GM12878 (cell line): ENCODE data around the gene ITK. TPM values are rescaled to one million over a fixed set of nuclear protein-coding genes. Genes with fewer than 3 reads are reported as not detected.
A peak's percentile ranks its signal among the peaks of the same experiment; 100 is the strongest.

Source experiments
- ATAC-seq: fragments of 200-7000 bp; cut with Tn5 transposase; 3 replicates; pipeline ENCODE4 v1.9.1; 2020; ENCODE audit warnings: mild to moderate bottlenecking, moderate library complexity
- BruUV-seq: library from RNA; stranded (reverse); fragments of 400-500 nt; replicated peaks from 2 replicates; lab custom pipeline; 2021; lab: Mats Ljungman, UMichigan
- CTCF ChIA-PET: fragments of 300-600 bp; sonication (Branson Sonifier 250); formaldehyde crosslinking; extraction: SDS; loops from one replicate; lab custom pipeline; 2021; ENCODE audit warnings: inconsistent platforms; lab: Yijun Ruan, JAX
- POLR2A ChIA-PET: fragments of 350-600 bp; formaldehyde crosslinking; extraction: SDS; loops from one replicate; lab custom pipeline; 2021; ENCODE audit warnings: inconsistent platforms; lab: Charles Lee
- RAD21 ChIA-PET: fragments of 300-600 bp; sonication (Branson Sonifier 250); formaldehyde crosslinking; loops from one replicate; lab custom pipeline; 2023; ENCODE audit warnings: antibody characterized with exemption; ENCODE audit not compliant: unreplicated experiment; lab: Charles Lee
- SMC1A ChIA-PET: fragments of 300-600 bp; sonication (Branson Sonifier 250); formaldehyde crosslinking; loops from one replicate; lab custom pipeline; 2023; ENCODE audit not compliant: unreplicated experiment, uncharacterized antibody; lab: Charles Lee
- DNase-seq: peaks from one replicate; pipeline ENCODE4 v3.0.0-alpha.2; 2011; ENCODE audit warnings: low read depth, low spot score
- FAIRE-seq: peaks from 3 replicates; lab custom pipeline; 2011; peaks lifted over from hg19 to GRCh38; lab: Jason Lieb, UNC
- H2AFZ ChIP-seq: 2 replicates; pipeline ENCODE4 v1.6.0; 2011; ENCODE audit warnings: low read depth, low read length, control low read depth; ENCODE audit not compliant: control insufficient read depth
- H3K27ac ChIP-seq: 2 replicates; pipeline ENCODE4 v1.5.1; 2011; ENCODE audit warnings: control low read depth; ENCODE audit not compliant: control insufficient read depth, insufficient read depth
- H3K27me3 ChIP-seq, 2 experiments: replicated peaks in 1 of 2; 2 replicates each; pipeline versions ENCODE4 v1.6.0 to v1.6.1; 2011; ENCODE audit warnings: low read length in 1 of 2; ENCODE audit not compliant: control insufficient read depth in 2 of 2, insufficient read depth in 2 of 2
- H3K36me3 ChIP-seq, 2 experiments: 2 replicates each; pipeline ENCODE4 v1.5.1; 2011; ENCODE audit warnings: low read length in 1 of 2; ENCODE audit not compliant: control insufficient read depth in 2 of 2, insufficient read depth in 2 of 2
- H3K4me1 ChIP-seq: 2 replicates; pipeline ENCODE4 v1.6.1; 2011; ENCODE audit warnings: mild to moderate bottlenecking, low read length, moderate library complexity, mixed read lengths; ENCODE audit not compliant: control insufficient read depth, insufficient read depth
- H3K4me2 ChIP-seq: 2 replicates; pipeline ENCODE4 v1.6.0; 2011; ENCODE audit warnings: control low read depth; ENCODE audit not compliant: control insufficient read depth, insufficient read depth
- H3K4me3 ChIP-seq: fragments of 200-600 bp; sonication (generic); 2 replicates; pipeline ENCODE4 v1.5.1; 2016
- H3K79me2 ChIP-seq: 2 replicates; pipeline ENCODE4 v1.6.0; 2011; ENCODE audit warnings: low read length; ENCODE audit not compliant: control insufficient read depth, insufficient read depth
- H3K9ac ChIP-seq: 2 replicates; pipeline ENCODE4 v1.8.0; 2011; ENCODE audit warnings: low read length, control low read depth, mixed read lengths; ENCODE audit not compliant: control insufficient read depth, insufficient read depth
- H3K9me3 ChIP-seq: replicated peaks from 3 replicates; pipeline ENCODE4 v1.5.1; 2011; ENCODE audit warnings: mild to moderate bottlenecking, low read length; ENCODE audit not compliant: control insufficient read depth, insufficient read depth
- H4K20me1 ChIP-seq: 2 replicates; pipeline ENCODE4 v1.6.0; 2011; ENCODE audit not compliant: control insufficient read depth, insufficient read depth
- BHLHE40 ChIP-seq, 2 experiments: fragments of 450-650 bp in 1 of 2; IDR thresholded peaks; 2 replicates each; pipeline ENCODE4 v1.6.1; 2011 to 2017; ENCODE audit warnings: low read depth in 2 of 2, borderline replicate concordance in 1 of 2, improper control_type of control experiment in 1 of 2, low read length in 1 of 2, mild to moderate bottlenecking in 1 of 2
- EZH2 ChIP-seq: IDR thresholded peaks from 2 replicates; pipeline ENCODE4 v1.6.1; 2012; ENCODE audit warnings: low read depth, mild to moderate bottlenecking, control low read depth, inconsistent platforms, low read length, borderline replicate concordance; ENCODE audit not compliant: control insufficient read depth
- HDGF ChIP-seq: fragments of 450-650 bp; IDR thresholded peaks from 2 replicates; pipeline ENCODE4 v1.6.1; 2016; ENCODE audit warnings: antibody characterized with exemption
- IKZF2 ChIP-seq, 2 experiments: fragments of 450-650 bp; IDR thresholded peaks; 2 replicates each; pipeline ENCODE4 v1.6.1; 2017; ENCODE audit warnings: mild to moderate bottlenecking in 2 of 2, moderate library complexity in 2 of 2
- MYC ChIP-seq: IDR thresholded peaks from 2 replicates; pipeline ENCODE4 v1.6.1; 2011; ENCODE audit warnings: mild to moderate bottlenecking, low read length, moderate library complexity, inconsistent platforms; ENCODE audit not compliant: insufficient read depth, insufficient replicate concordance, insufficient read length, severe bottlenecking
- PKNOX1 ChIP-seq: fragments of 450-650 bp; IDR thresholded peaks from 2 replicates; pipeline ENCODE4 v1.6.1; 2016; ENCODE audit warnings: mild to moderate bottlenecking
- SREBF1 ChIP-seq: IDR thresholded peaks from 2 replicates; pipeline ENCODE4 v1.6.1; 2012; ENCODE audit warnings: mild to moderate bottlenecking, low read length
- TAF1 ChIP-seq: IDR thresholded peaks from 2 replicates; pipeline ENCODE4 v1.6.1; 2011; ENCODE audit warnings: mild to moderate bottlenecking, low read depth, low read length, borderline replicate concordance
- WGBS: methylation state at CpG from one replicate; pipeline ENCODE4 v1.1.6; 2016; ENCODE audit warnings: low lambda C conversion rate; ENCODE audit not compliant: insufficient replicate concordance, insufficient coverage; ENCODE audit errors: missing lambda C conversion rate; 5-methylcytosine and 5-hydroxymethylcytosine counted together
- in situ Hi-C: fragments of 300-500 bp; cut with MboI; formaldehyde crosslinking; loops from 9 replicates; pipeline ENCODE4 v1.14.3; 2018; ENCODE audit warnings: mixed read lengths
- intact Hi-C: fragments of 100-400 bp; cut with micrococcal nuclease; formaldehyde crosslinking; loops from one replicate; pipeline ENCODE4 v1.14.2; 2022; ENCODE audit not compliant: unreplicated experiment
- polyA plus RNA-seq, 11 experiments: library from polyadenylated mRNA; depleted of rRNA in 4 of 11; unstranded in 6 of 11; stranded (reverse) in 5 of 11; fragments of >200 nt; fragmentation: Nextera tagmentation in 4 of 11; fragmentation: Illumina TruSeq in 1 of 11; extraction: Ambion mirVana in 4 of 11; extraction: Trizol in 1 of 11; gene quantifications; 1 replicate in 1 of 11; 2 replicates in 10 of 11; pipeline versions ENCODE4 v1.2.1 to v1.2.3, GENCODE V29; 2011 to 2016; ENCODE audit warnings: inconsistent platforms in 2 of 11, missing spikeins in 2 of 11, low read depth in 1 of 11
- total RNA-seq, 4 experiments: library from RNA; depleted of rRNA in 3 of 4; stranded (reverse); fragments of >200 nt in 3 of 4; fragmentation: Illumina TruSeq in 1 of 4; extraction: Trizol in 1 of 4; gene quantifications; 2 replicates each; pipeline versions ENCODE4 v1.2.1 to v1.2.3, GENCODE V29; 2013 to 2021

The ITK gene
- total and polyA plus RNA-seq, 10 of the 15 experiments (the other 5 are each of a cell fraction or from before 2014, with no cell fraction given), result 0.05 to 2.4 (median 0.76) TPM

GRCh38 chr5:157164521-157164920 is 16.1 kb upstream of the ITK start:
- in situ Hi-C loops, result no loop called here
- POLR2A ChIA-PET, result interaction anchor here (0.9 kb wide), 1 partner anchor 25 kb away, joined by 3 read pairs; no protein-coding TSS in a partner anchor
- no peak for DNase-seq

More at GRCh38 chr5:157164521-157164920, 16.1 kb upstream of the ITK start:
- TF ChIP-seq EZH2 (no peak), SREBF1 (no peak), TAF1 (no peak), MYC (no peak), BHLHE40 (IDR thresholded peaks at IDR 0.05; ENCODE audit: borderline replicate concordance in 1 of 2, low read depth in 2 of 2, low read length in 1 of 2) (peak; percentile 15 to 62; a peak in 3 of 4 replicates), IKZF2 (IDR thresholded peaks at IDR 0.05) (no peak), PKNOX1 (peak; percentile 57; the same call in 1 of the 2 replicates), HDGF (no peak)
- TF ChIP-seq, all 136 proteins: peak for 2
- Histone ChIP-seq H3K9ac (no peak overlapping the region), H3K9me3 (no peaks in the 10 kb centered on the region; the same call in 2 of the 3 replicates), H3K79me2 (no peaks in the 10 kb centered on the region), H3K27me3 (no peaks in the 10 kb centered on the region; a peak in 1 of 4 replicates), H3K27ac (no peak overlapping the region), H2AFZ (no peak overlapping the region), H3K4me3 (no peak overlapping the region), H4K20me1 (no peaks in the 10 kb centered on the region), H3K4me1 (peaks cover 6% of the 10 kb centered on the region), H3K36me3 (no peaks in the 10 kb centered on the region), H3K4me2 (no peak overlapping the region)
- FAIRE-seq, result no peak
- ChIA-PET CTCF (interaction anchor here (0.7 to 3.5 kb wide), 2 partner anchors 16 to 53 kb away, joined by 3 to 27 read pairs; no protein-coding TSS in a partner anchor), SMC1A (interaction anchor here (1.1 to 6.4 kb wide), 3 partner anchors 16 to 88 kb away, joined by 3 to 47 read pairs (median 3); no protein-coding TSS in a partner anchor), RAD21 (no interaction called here)
- no peak for ATAC-seq
- no TSS peak for BruUV-seq
- intact Hi-C loops, result no loop called here
- under 1% methylated on average over 5 of the region's 5 CpGs for WGBS
